Parathyroid adenoma (tissue), 2 donors: Measurements from ENCODE around the gene GRAMD2A.

Source experiments
- H2AFZ ChIP-seq: fragments of 300-600 bp; sonication (generic); one replicate; pipeline ENCODE4 v1.7.0; 2017; ENCODE audit warnings: antibody characterized with exemption, mild to moderate bottlenecking
- H3K27ac ChIP-seq: fragments of 300-600 bp; sonication (generic); one replicate; pipeline ENCODE4 v1.7.0; 2017
- H3K27me3 ChIP-seq: fragments of 300-600 bp; sonication (generic); one replicate; pipeline ENCODE4 v1.7.0; 2017; ENCODE audit warnings: low read length; ENCODE audit not compliant: control insufficient read depth, insufficient read depth
- H3K36me3 ChIP-seq: fragments of 300-600 bp; sonication (generic); one replicate; pipeline ENCODE4 v1.7.0; 2017; ENCODE audit warnings: low read length; ENCODE audit not compliant: control insufficient read depth, insufficient read depth
- H3K4me1 ChIP-seq: fragments of 300-600 bp; sonication (generic); one replicate; pipeline ENCODE4 v1.7.0; 2017; ENCODE audit warnings: control low read depth
- H3K4me2 ChIP-seq: fragments of 300-600 bp; sonication (generic); one replicate; pipeline ENCODE4 v1.7.0; 2017; ENCODE audit warnings: low read length
- H3K4me3 ChIP-seq: fragments of 300-600 bp; sonication (generic); one replicate; pipeline ENCODE4 v1.7.0; 2017; ENCODE audit warnings: low read depth, low read length
- H3K79me2 ChIP-seq: fragments of 300-600 bp; sonication (generic); one replicate; pipeline ENCODE4 v1.7.0; 2017; ENCODE audit warnings: control low read depth
- H3K9ac ChIP-seq: fragments of 300-600 bp; sonication (generic); one replicate; pipeline ENCODE4 v1.7.0; 2017; ENCODE audit warnings: mild to moderate bottlenecking
- H3K9me3 ChIP-seq: fragments of 300-600 bp; sonication (generic); one replicate; pipeline ENCODE4 v1.7.0; 2017; ENCODE audit warnings: low read length; ENCODE audit not compliant: control insufficient read depth
- CTCF ChIP-seq: fragments of 300-600 bp; sonication (generic); IDR thresholded peaks from one replicate; pipeline ENCODE4 v1.7.0; 2017; ENCODE audit warnings: antibody characterized with exemption, mild to moderate bottlenecking
- donor health status: primary hyperparathyroidism.

Gene GRAMD2A

GRCh38 chr15:72220687-72221086 lies 23.1 kb upstream of the GRAMD2A start:
- Histone ChIP-seq H3K79me2 (peaks cover 26% of the 10 kb centered on the region), H3K36me3 (no peaks in the 10 kb centered on the region), H3K27me3 (no peaks in the 10 kb centered on the region), H3K4me1 (no peaks in the 10 kb centered on the region), H3K27ac (no peak overlapping the region), H3K4me2 (no peak overlapping the region), H3K9ac (no peak overlapping the region), H2AFZ (no peak overlapping the region), H3K9me3 (no peaks in the 10 kb centered on the region), H3K4me3 (no peak overlapping the region)
- TF ChIP-seq CTCF, result no peak

GRCh38 chr15:72217216-72217615 lies 19.6 kb upstream of the GRAMD2A start:
- no peak overlapping the region for H3K9ac ChIP-seq
- H3K36me3 ChIP-seq, result no peaks in the 10 kb centered on the region
- no peak overlapping the region for H3K27ac ChIP-seq
- H3K4me2 ChIP-seq, result no peak overlapping the region
- no peaks in the 10 kb centered on the region for H3K27me3 ChIP-seq
- peaks cover 10% of the 10 kb centered on the region for H3K79me2 ChIP-seq
- H3K9me3 ChIP-seq, result no peaks in the 10 kb centered on the region
- no peak overlapping the region for H3K4me3 ChIP-seq
- TF ChIP-seq CTCF, result no peak
- no peak overlapping the region for H2AFZ ChIP-seq
- H3K4me1 ChIP-seq, result no peaks in the 10 kb centered on the region

GRCh38 chr15:72216079-72216478 lies 18.5 kb upstream of the GRAMD2A start:
- no peak for TF ChIP-seq CTCF
- Histone ChIP-seq H3K9ac (no peak overlapping the region), H3K27me3 (no peaks in the 10 kb centered on the region), H2AFZ (no peak overlapping the region), H3K4me1 (no peaks in the 10 kb centered on the region), H3K4me2 (no peak overlapping the region), H3K36me3 (no peaks in the 10 kb centered on the region), H3K27ac (no peak overlapping the region), H3K9me3 (no peaks in the 10 kb centered on the region), H3K4me3 (no peak overlapping the region), H3K79me2 (peaks cover 8% of the 10 kb centered on the region)

GRCh38 chr15:72207558-72208085 lies 10.0 kb upstream of the GRAMD2A start:
- Histone ChIP-seq H2AFZ (no peak overlapping the region), H3K4me3 (no peak overlapping the region), H3K27ac (no peak overlapping the region), H3K4me2 (no peak overlapping the region), H3K36me3 (no peaks in the 10 kb centered on the region), H3K9ac (no peak overlapping the region), H3K9me3 (no peaks in the 10 kb centered on the region), H3K79me2 (no peaks in the 10 kb centered on the region), H3K4me1 (no peaks in the 10 kb centered on the region), H3K27me3 (no peaks in the 10 kb centered on the region)
- TF ChIP-seq CTCF, result no peak

GRCh38 chr15:72206677-72207000 lies 9.1 kb upstream of the GRAMD2A start:
- H3K79me2 ChIP-seq, result no peaks in the 10 kb centered on the region
- H3K4me3 ChIP-seq, result no peak overlapping the region
- no peak for TF ChIP-seq CTCF
- no peaks in the 10 kb centered on the region for H3K4me1 ChIP-seq
- H2AFZ ChIP-seq, result no peak overlapping the region
- H3K9ac ChIP-seq, result no peak overlapping the region
- no peak overlapping the region for H3K4me2 ChIP-seq
- H3K9me3 ChIP-seq, result no peaks in the 10 kb centered on the region
- H3K27ac ChIP-seq, result no peak overlapping the region
- no peaks in the 10 kb centered on the region for H3K36me3 ChIP-seq
- no peaks in the 10 kb centered on the region for H3K27me3 ChIP-seq
